Hepatocyte (in vitro differentiated cells): Measurements from ENCODE around the gene LRFN3. TPM values are rescaled to one million over a fixed set of nuclear protein-coding genes. Genes with fewer than 3 reads are reported as not detected.

Source experiments
- DNase-seq: peaks from one replicate; pipeline ENCODE4 v3.0.0-alpha.2; 2016; ENCODE audit warnings: low spot score
- H2AFZ ChIP-seq: fragments of 200-600 bp; sonication (generic); 2 replicates; pipeline ENCODE4 v1.6.0; 2016; ENCODE audit warnings: antibody characterized with exemption, mild to moderate bottlenecking
- H3K27ac ChIP-seq: fragments of 200-600 bp; sonication (generic); 2 replicates; pipeline ENCODE4 v1.5.1; 2016; ENCODE audit warnings: mild to moderate bottlenecking
- H3K27me3 ChIP-seq: fragments of 200-600 bp; sonication (generic); 2 replicates; pipeline ENCODE4 v1.6.1; 2016
- H3K36me3 ChIP-seq: fragments of 200-600 bp; sonication (generic); replicated peaks from 2 replicates; pipeline ENCODE4 v1.5.1; 2016; ENCODE audit warnings: low read depth; ENCODE audit not compliant: insufficient read depth
- H3K4me1 ChIP-seq: fragments of 200-600 bp; sonication (generic); 2 replicates; pipeline ENCODE4 v1.5.1; 2016; ENCODE audit warnings: mild to moderate bottlenecking, moderate library complexity; ENCODE audit not compliant: insufficient read depth
- H3K4me2 ChIP-seq: fragments of 200-600 bp; sonication (generic); 2 replicates; pipeline ENCODE4 v1.6.0; 2016
- H3K4me3 ChIP-seq: fragments of 200-600 bp; sonication (generic); 2 replicates; pipeline ENCODE4 v1.5.1; 2016; ENCODE audit warnings: mild to moderate bottlenecking
- H3K79me2 ChIP-seq: fragments of 200-600 bp; sonication (generic); 2 replicates; pipeline ENCODE4 v1.6.0; 2017; ENCODE audit warnings: mild to moderate bottlenecking
- H3K9me2 ChIP-seq: fragments of 200-600 bp; sonication (generic); replicated peaks from 2 replicates; pipeline ENCODE4 v1.6.0; 2017; ENCODE audit warnings: mild to moderate bottlenecking; ENCODE audit not compliant: insufficient read depth
- H3K9me3 ChIP-seq: fragments of 200-600 bp; sonication (generic); 2 replicates; pipeline ENCODE4 v1.5.1; 2016; ENCODE audit warnings: low read depth, mild to moderate bottlenecking
- H4K20me1 ChIP-seq: fragments of 200-600 bp; sonication (generic); 2 replicates; pipeline ENCODE4 v1.6.0; 2016; ENCODE audit warnings: mild to moderate bottlenecking; ENCODE audit not compliant: insufficient read depth, poor library complexity, severe bottlenecking
- CTCF ChIP-seq: fragments of 200-600 bp; sonication (generic); IDR thresholded peaks from 2 replicates; pipeline ENCODE4 v1.5.1; 2016; ENCODE audit warnings: antibody characterized with exemption, mild to moderate bottlenecking; ENCODE audit not compliant: poor library complexity
- EZH2 ChIP-seq: fragments of 200-600 bp; sonication (generic); IDR thresholded peaks from 2 replicates; pipeline ENCODE4 v1.6.1; 2016; ENCODE audit warnings: antibody characterized with exemption, mild to moderate bottlenecking, borderline replicate concordance
- EZH2phosphoT487 ChIP-seq: fragments of 200-600 bp; sonication (generic); IDR thresholded peaks from one replicate; pipeline ENCODE4 v1.6.1; 2018; ENCODE audit warnings: antibody characterized with exemption, mild to moderate bottlenecking, low read depth, moderate library complexity; ENCODE audit not compliant: unreplicated experiment, severe bottlenecking
- WGBS: methylation state at CpG from one replicate; pipeline ENCODE4 v1.1.6; 2016; ENCODE audit warnings: low lambda C conversion rate; ENCODE audit errors: missing lambda C conversion rate; 5-methylcytosine and 5-hydroxymethylcytosine counted together
- polyA plus RNA-seq: library from polyadenylated mRNA; unstranded; fragments of >200 nt; fragmentation: Nextera tagmentation; extraction: Ambion mirVana; gene quantifications from 2 replicates; pipeline ENCODE4 v1.2.1, GENCODE V29; 2016
- total RNA-seq: library from RNA; depleted of rRNA; stranded (reverse); fragments of >200 nt; gene quantifications from 2 replicates; pipeline ENCODE4 v1.2.3, GENCODE V29; 2014

The LRFN3 gene
- total and polyA plus RNA-seq, 2 experiments from 2014 or later: 4.7 to 19.2 TPM

GRCh38 chr19:35929876-35930275, 6.3 kb upstream of the LRFN3 start:
- H3K36me3 ChIP-seq: no peaks in the 10 kb centered on the region
- no peaks in the 10 kb centered on the region for H3K9me3 ChIP-seq
- H4K20me1 ChIP-seq: no peaks in the 10 kb centered on the region
- H3K79me2 ChIP-seq: peaks cover 3% of the 10 kb centered on the region
- no peaks in the 10 kb centered on the region for H3K27me3 ChIP-seq
- no peaks in the 10 kb centered on the region for H3K4me1 ChIP-seq
- no peak overlapping the region for H2AFZ ChIP-seq
- no peak overlapping the region for H3K4me2 ChIP-seq
- H3K4me3 ChIP-seq: no peak overlapping the region
- WGBS: 95% methylated on average over 2 of the region's 2 CpGs
- TF ChIP-seq CTCF: no peak
- no peak for TF ChIP-seq EZH2phosphoT487
- no peak overlapping the region for H3K27ac ChIP-seq
- no peak for DNase-seq
- H3K9me2 ChIP-seq: no peaks in the 10 kb centered on the region

GRCh38 chr19:35931161-35931873, 4.9 kb upstream of the LRFN3 start:
- DNase-seq: peak; percentile 100
- no peaks in the 10 kb centered on the region for H3K9me3 ChIP-seq
- peak overlapping the region; percentile 36 for H3K27ac ChIP-seq
- no peak overlapping the region for H3K4me3 ChIP-seq
- no peaks in the 10 kb centered on the region for H4K20me1 ChIP-seq
- WGBS: 1% methylated on average over 47 of the region's 47 CpGs
- no peaks in the 10 kb centered on the region for H3K9me2 ChIP-seq
- H2AFZ ChIP-seq: peak overlapping the region; percentile 45
- no peaks in the 10 kb centered on the region for H3K27me3 ChIP-seq
- peaks cover 4% of the 10 kb centered on the region for H3K4me1 ChIP-seq
- H3K4me2 ChIP-seq: peak overlapping the region; percentile 76
- no peaks in the 10 kb centered on the region for H3K36me3 ChIP-seq
- H3K79me2 ChIP-seq: peaks cover 15% of the 10 kb centered on the region
- TF ChIP-seq CTCF (peak; percentile 98), EZH2 (no peak)

- Histone ChIP-seq H3K27ac (no peak overlapping the region), H2AFZ (no peak overlapping the region), H3K79me2 (peaks cover 19% of the 10 kb centered on the region), H3K4me2 (peak overlapping the region; percentile 44), H3K9me2 (no peaks in the 10 kb centered on the region), H4K20me1 (no peaks in the 10 kb centered on the region), H3K9me3 (no peaks in the 10 kb centered on the region), H3K4me1 (peaks cover 4% of the 10 kb centered on the region), H3K4me3 (no peak overlapping the region), H3K36me3 (no peaks in the 10 kb centered on the region), H3K27me3 (no peaks in the 10 kb centered on the region)
- WGBS: 7% methylated on average over 9 of the region's 9 CpGs
- TF ChIP-seq EZH2: no peak
- no peak for TF ChIP-seq CTCF
- TF ChIP-seq EZH2phosphoT487: no peak
- no peak for DNase-seq
These were observed 4.3 kb upstream of the LRFN3 start for GRCh38 chr19:35931874-35932202.
